ENCODE measurements around the gene CD209.

DNA sequence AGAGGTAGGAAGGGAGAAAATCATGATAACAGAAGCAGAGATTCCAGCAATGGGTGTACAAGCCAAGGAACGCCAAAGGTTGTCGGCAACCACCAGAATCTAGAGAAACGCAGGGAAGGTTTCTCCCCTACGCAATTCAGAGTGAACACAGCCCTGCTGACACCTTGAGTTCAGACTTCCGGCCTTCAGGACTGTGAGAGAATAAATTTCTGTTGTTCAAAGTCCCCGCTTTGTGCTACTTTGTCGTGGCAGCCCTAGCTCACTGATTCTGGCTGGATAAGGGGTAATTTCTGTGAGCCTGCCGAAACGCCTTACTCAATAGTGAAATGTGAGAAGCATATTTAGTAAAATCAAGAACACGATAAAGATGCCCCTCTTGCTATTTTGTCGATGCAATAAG lies 10.1 kb downstream of the CD209 start:
- TF ChIP-seq, protein P1, sequence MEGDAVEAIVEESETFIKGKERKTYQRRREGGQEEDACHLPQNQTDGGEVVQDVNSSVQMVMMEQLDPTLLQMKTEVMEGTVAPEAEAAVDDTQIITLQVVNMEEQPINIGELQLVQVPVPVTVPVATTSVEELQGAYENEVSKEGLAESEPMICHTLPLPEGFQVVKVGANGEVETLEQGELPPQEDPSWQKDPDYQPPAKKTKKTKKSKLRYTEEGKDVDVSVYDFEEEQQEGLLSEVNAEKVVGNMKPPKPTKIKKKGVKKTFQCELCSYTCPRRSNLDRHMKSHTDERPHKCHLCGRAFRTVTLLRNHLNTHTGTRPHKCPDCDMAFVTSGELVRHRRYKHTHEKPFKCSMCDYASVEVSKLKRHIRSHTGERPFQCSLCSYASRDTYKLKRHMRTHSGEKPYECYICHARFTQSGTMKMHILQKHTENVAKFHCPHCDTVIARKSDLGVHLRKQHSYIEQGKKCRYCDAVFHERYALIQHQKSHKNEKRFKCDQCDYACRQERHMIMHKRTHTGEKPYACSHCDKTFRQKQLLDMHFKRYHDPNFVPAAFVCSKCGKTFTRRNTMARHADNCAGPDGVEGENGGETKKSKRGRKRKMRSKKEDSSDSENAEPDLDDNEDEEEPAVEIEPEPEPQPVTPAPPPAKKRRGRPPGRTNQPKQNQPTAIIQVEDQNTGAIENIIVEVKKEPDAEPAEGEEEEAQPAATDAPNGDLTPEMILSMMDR (conservative IDR thresholded peaks at IDR 0.05; ENCODE audit: low read depth, low read length), result no peak
- TF ChIP-seq EZH2phosphoT487 (IDR thresholded peaks at IDR 0.05; ENCODE audit: borderline replicate concordance, low read length), result no peak
